Right cardiac atrium (tissue), 5 donors: ENCODE data around the gene SLAMF6. TPM values are rescaled to one million over a fixed set of nuclear protein-coding genes. Genes with fewer than 3 reads are reported as not detected.
"Not testable (repeated sequence)": the region's sequence is repeated elsewhere in the genome, so short reads cannot be mapped to it uniquely, and the experiment has no call there.

Experiments
- ATAC-seq, 2 donors: fragments of 200-7000 bp; cut with Tn5 transposase; one replicate each; pipeline versions ENCODE4 v1.8.0 to v1.9.1; 2020; ENCODE audit warnings: moderate library complexity in 2 of 2, mild to moderate bottlenecking in 1 of 2
- DNase-seq, 3 donors: peaks; one replicate each; pipeline ENCODE4 v3.0.0-alpha.2; 2020
- H3K27ac ChIP-seq: one replicate; pipeline ENCODE4 v1.5.1; 2013; ENCODE audit warnings: mild to moderate bottlenecking, low read length, control low read depth, moderate library complexity
- H3K27me3 ChIP-seq: one replicate; pipeline ENCODE4 v1.6.1; 2013; ENCODE audit not compliant: control insufficient read depth, insufficient read depth
- H3K4me1 ChIP-seq: one replicate; pipeline ENCODE4 v1.6.1; 2013; ENCODE audit warnings: low read length; ENCODE audit not compliant: control insufficient read depth, insufficient read depth
- H3K4me3 ChIP-seq: one replicate; pipeline ENCODE4 v1.5.1; 2013; ENCODE audit warnings: low read length, control low read depth
- H3K9me3 ChIP-seq: one replicate; pipeline ENCODE4 v1.6.1; 2013; ENCODE audit warnings: low read length; ENCODE audit not compliant: control insufficient read depth
- WGBS: extraction: QIAGEN DNeasy Blood & Tissue Kit; methylation state at CpG from one replicate; pipeline ENCODE4 v1.1.7; 2013; 5-methylcytosine and 5-hydroxymethylcytosine counted together
- intact Hi-C, 4 donors: fragments of 100-400 bp; cut with DNase I; formaldehyde crosslinking; loops; one replicate each; pipeline versions ENCODE4 v1.11.0 to v1.14.0; 2022 to 2023
- long read RNA-seq, 4 donors: library from polyadenylated mRNA; unstranded; transcript quantifications; one replicate each; pipeline ENCODE4 v2.0.0, GENCODE V29; 2020 to 2021
- polyA plus RNA-seq: library from polyadenylated mRNA; stranded (reverse); fragments of 200-250 nt; gene quantifications from one replicate; pipeline ENCODE4 v1.2.3, GENCODE V29; 2013
- total RNA-seq, 4 donors: library from RNA; stranded (reverse); fragmentation: NEBNext Ultra II Directional; extraction: Animal tissue kit (Norgen Biotek cat#: 25700); gene quantifications; one replicate each; pipeline ENCODE4 v1.2.1, GENCODE V29; 2021
- donor health status: healthy with polysubstance abuse.
- donor health status: DM: no; HTN: yes; CAD: no.
- donor health status: DM: no; HTN: no; CAD: no.
- donor health status: DM: no; HTN: yes; CAD: no; lungs with severe emphysema.
- donor health status: DM: yes; HTN: yes; CAD: no.

The SLAMF6 gene
- total RNA-seq (under 1 TPM; 0.34 to 0.66 (median 0.52) TPM), polyA plus RNA-seq (0.34 TPM)
- long read RNA-seq, donor 1 = 0 reads
- long read RNA-seq, donor 2 = 0 reads
- long read RNA-seq, donor 3 = 0 reads
- long read RNA-seq, donor 4 = 0 reads

GRCh38 chr1:160522622-160523345 is at the start of gene SLAMF6:
Gene SLAMF6 (minus strand): TSS chr1:160523255. CDS start chr1:160523192, 63 bp downstream.
- H3K4me1 ChIP-seq = no peaks in the 10 kb centered on the region
- ATAC-seq (no peak), DNase-seq (no peak)
- no peaks in the 10 kb centered on the region for H3K9me3 ChIP-seq
- no peaks in the 10 kb centered on the region for H3K27me3 ChIP-seq
- H3K27ac ChIP-seq = no peak within 1 kb of the TSS
- WGBS = 73% methylated on average over 11 of the region's 11 CpGs
- no peak within 1 kb of the TSS for H3K4me3 ChIP-seq
- intact Hi-C loops = no loop called here

GRCh38 chr1:160570840-160571239 is 47.8 kb upstream of the SLAMF6 start:
- H3K4me3 ChIP-seq = no peak overlapping the region
- H3K9me3 ChIP-seq = no peaks in the 10 kb centered on the region
- WGBS = 82% methylated on average over 3 of the region's 3 CpGs
- H3K4me1 ChIP-seq = no peaks in the 10 kb centered on the region
- intact Hi-C loops = no loop called here
- DNase-seq (no peak), ATAC-seq (peak in 1 of 2 donors; percentile 51)
- no peaks in the 10 kb centered on the region for H3K27me3 ChIP-seq
- H3K27ac ChIP-seq = no peak overlapping the region

- no peak for DNase-seq
- Histone ChIP-seq H3K27ac (no peak overlapping the region), H3K4me1 (no peaks in the 10 kb centered on the region), H3K9me3 (no peaks in the 10 kb centered on the region), H3K4me3 (no peak overlapping the region), H3K27me3 (no peaks in the 10 kb centered on the region)
- WGBS = 65% methylated on average over 2 of the region's 2 CpGs
- no peak for ATAC-seq
- intact Hi-C loops = no loop called here
Measured at GRCh38 chr1:160569806-160570205, 46.8 kb upstream of the SLAMF6 start.

- Histone ChIP-seq H3K27ac (no peak overlapping the region), H3K4me3 (no peak overlapping the region), H3K27me3 (no peaks in the 10 kb centered on the region), H3K9me3 (no peaks in the 10 kb centered on the region), H3K4me1 (no peaks in the 10 kb centered on the region)
- DNase-seq (no peak), ATAC-seq (no peak)
- intact Hi-C loops = no loop called here
- 50% methylated on average over 8 of the region's 8 CpGs for WGBS
Measured at GRCh38 chr1:160567858-160568682, 45.0 kb upstream of the SLAMF6 start.

- H3K27ac ChIP-seq = no peak overlapping the region
Measured at GRCh38 chr1:160567341-160567740, 44.3 kb upstream of the SLAMF6 start.

GRCh38 chr1:160565564-160565963 is 42.5 kb upstream of the SLAMF6 start:
- intact Hi-C loops = no loop called here
- WGBS = 58% methylated on average over 4 of the region's 4 CpGs
- H3K4me1 ChIP-seq = no peaks in the 10 kb centered on the region
- H3K27me3 ChIP-seq = no peaks in the 10 kb centered on the region
- DNase-seq = no peak
- no peak for ATAC-seq
- no peak overlapping the region for H3K4me3 ChIP-seq
- no peaks in the 10 kb centered on the region for H3K9me3 ChIP-seq
- H3K27ac ChIP-seq = peak overlapping the region; percentile 7

More at GRCh38 chr1:160567341-160567740, 44.3 kb upstream of the SLAMF6 start:
- no peak overlapping the region for H3K4me3 ChIP-seq
- no peaks in the 10 kb centered on the region for H3K9me3 ChIP-seq
- H3K27me3 ChIP-seq = no peaks in the 10 kb centered on the region
- ATAC-seq = no peak
- WGBS = 74% methylated on average over 5 of the region's 5 CpGs
- intact Hi-C loops = no loop called here
- DNase-seq = no peak
- H3K4me1 ChIP-seq = no peaks in the 10 kb centered on the region

- H3K4me3 ChIP-seq, H3K27me3 ChIP-seq, H3K4me1 ChIP-seq, H3K9me3 ChIP-seq, intact Hi-C loops, DNase-seq, H3K27ac ChIP-seq, ATAC-seq: not testable (repeated sequence)
- WGBS = 76% methylated on average over 1 of the region's 1 CpG
Measured at GRCh38 chr1:160563230-160563629, 40.2 kb upstream of the SLAMF6 start.

GRCh38 chr1:160562745-160563144 is 39.7 kb upstream of the SLAMF6 start:
- H3K9me3 ChIP-seq, ATAC-seq, H3K27me3 ChIP-seq, H3K4me1 ChIP-seq, H3K27ac ChIP-seq, intact Hi-C loops, H3K4me3 ChIP-seq, DNase-seq: not testable (repeated sequence)
- 79% methylated on average over 2 of the region's 2 CpGs for WGBS

GRCh38 chr1:160560806-160561205 is 37.8 kb upstream of the SLAMF6 start:
- Histone ChIP-seq H3K4me3 (no peak overlapping the region), H3K9me3 (no peaks in the 10 kb centered on the region), H3K27ac (no peak overlapping the region), H3K27me3 (no peaks in the 10 kb centered on the region), H3K4me1 (no peaks in the 10 kb centered on the region)
- DNase-seq = no peak
- no peak for ATAC-seq
- intact Hi-C loops = no loop called here

- no peaks in the 10 kb centered on the region for H3K4me1 ChIP-seq
- DNase-seq = no peak
- H3K27me3 ChIP-seq = no peaks in the 10 kb centered on the region
- intact Hi-C loops = no loop called here
- no peak overlapping the region for H3K27ac ChIP-seq
- no peak overlapping the region for H3K4me3 ChIP-seq
- 76% methylated on average over 4 of the region's 4 CpGs for WGBS
- no peak for ATAC-seq
- no peaks in the 10 kb centered on the region for H3K9me3 ChIP-seq
Measured at GRCh38 chr1:160560045-160560705, 37.1 kb upstream of the SLAMF6 start.

- DNase-seq, ATAC-seq, H3K4me1 ChIP-seq, H3K9me3 ChIP-seq, H3K27me3 ChIP-seq, H3K4me3 ChIP-seq, intact Hi-C loops, H3K27ac ChIP-seq: not testable (repeated sequence)
- 56% methylated on average over 3 of the region's 3 CpGs for WGBS
Measured at GRCh38 chr1:160559437-160559836, 36.4 kb upstream of the SLAMF6 start.
